SU-DHL-6 (cell line): ENCODE measurements around the gene RAD51B.

Source experiments
- H2AFZ ChIP-seq: fragments of 200-600 bp; sonication (generic); 2 replicates; pipeline ENCODE4 v1.6.1; 2014; ENCODE audit warnings: low read depth, mild to moderate bottlenecking, moderate library complexity, mixed read lengths, antibody characterized with exemption, low read length; ENCODE audit not compliant: severe bottlenecking
- H3F3A ChIP-seq: fragments of 200-600 bp; shearing (Covaris generic); 2 replicates; pipeline ENCODE4 v1.6.0; 2016; ENCODE audit warnings: antibody characterized with exemption, mild to moderate bottlenecking; ENCODE audit not compliant: insufficient read depth
- H3K27ac ChIP-seq: fragments of 200-600 bp; sonication (generic); 2 replicates; pipeline ENCODE4 v1.5.1; 2016; ENCODE audit warnings: low read depth, mild to moderate bottlenecking, low read length, moderate library complexity, mixed read lengths
- H3K27me3 ChIP-seq: fragments of 200-600 bp; sonication (generic), shearing (Covaris generic); 2 replicates; pipeline ENCODE4 v1.6.0; 2014; ENCODE audit warnings: mild to moderate bottlenecking, low read length
- H3K36me3 ChIP-seq: fragments of 200-600 bp; sonication (generic); 2 replicates; pipeline ENCODE4 v1.6.1; 2014; ENCODE audit warnings: mild to moderate bottlenecking, low read length, mixed read lengths
- H3K4me2 ChIP-seq: fragments of 300-600, 200-600 bp; shearing (Covaris generic), sonication (generic); 2 replicates; pipeline ENCODE4 v1.6.0; 2014; ENCODE audit warnings: low read length, low read depth, mild to moderate bottlenecking; ENCODE audit not compliant: poor library complexity, severe bottlenecking
- H3K4me3 ChIP-seq: fragments of 200-600 bp; sonication (generic); 2 replicates; pipeline ENCODE4 v1.5.1; 2014; ENCODE audit warnings: antibody characterized with exemption, low read length, mild to moderate bottlenecking, mixed read lengths; ENCODE audit not compliant: insufficient read depth, poor library complexity, severe bottlenecking
- H3K79me2 ChIP-seq: fragments of 200-600 bp; sonication (generic); 2 replicates; pipeline ENCODE4 v1.6.1; 2014; ENCODE audit warnings: mild to moderate bottlenecking, low read length, moderate library complexity; ENCODE audit not compliant: insufficient read depth
- H3K9ac ChIP-seq: fragments of 200-600 bp; sonication (generic); 2 replicates; pipeline ENCODE4 v1.7.0; 2014; ENCODE audit warnings: mild to moderate bottlenecking, low read length
- H3K9me2 ChIP-seq: fragments of 200-600 bp; sonication (generic); replicated peaks from 2 replicates; pipeline ENCODE4 v1.6.1; 2014; ENCODE audit warnings: low read length; ENCODE audit not compliant: insufficient read depth
- H3K9me3 ChIP-seq: fragments of 200-600 bp; sonication (generic); 2 replicates; pipeline ENCODE4 v1.6.1; 2014; ENCODE audit warnings: low read length, mixed read lengths; ENCODE audit not compliant: insufficient read depth
- H4K20me1 ChIP-seq: fragments of 200-600 bp; sonication (generic); 2 replicates; pipeline ENCODE4 v1.6.1; 2014; ENCODE audit warnings: low read depth, mild to moderate bottlenecking, antibody characterized with exemption, low read length, moderate library complexity, mixed read lengths
- CTCF ChIP-seq: fragments of 200-600 bp; sonication (generic); IDR thresholded peaks from one replicate; pipeline ENCODE4 v1.5.1; 2017; ENCODE audit warnings: antibody characterized with exemption, mild to moderate bottlenecking, low read length, moderate library complexity; ENCODE audit not compliant: insufficient read depth, poor library complexity, severe bottlenecking
- EZH2phosphoT487 ChIP-seq: fragments of 200-600 bp; sonication (generic), shearing (Covaris generic); conservative IDR thresholded peaks from 2 replicates; pipeline ENCODE4 v1.6.1; 2018; ENCODE audit warnings: mild to moderate bottlenecking, antibody characterized with exemption, low read length, moderate library complexity, mixed read lengths

The RAD51B gene

DNA sequence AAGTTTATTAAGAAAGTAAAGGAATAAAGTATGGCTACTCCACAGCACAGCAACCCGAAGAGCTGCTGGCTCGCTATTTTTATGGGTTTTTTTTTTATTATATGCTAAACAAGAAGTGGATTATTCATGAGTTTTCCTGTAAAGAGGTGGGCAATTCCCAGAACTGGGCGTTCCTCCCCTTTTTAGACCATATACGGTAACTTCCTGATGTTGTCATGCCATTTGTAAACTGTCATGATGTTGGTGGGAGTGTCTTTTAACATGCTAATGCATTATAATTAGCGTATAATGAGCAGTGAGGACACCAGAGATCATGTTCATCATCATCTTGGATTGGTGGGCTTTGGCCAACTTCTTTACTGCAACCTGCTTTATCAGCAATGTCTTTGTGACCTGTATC is 600.8 kb downstream of the RAD51B start:
- Histone ChIP-seq H2AFZ (no peak overlapping the region), H3K9ac (no peak overlapping the region), H4K20me1 (no peaks in the 10 kb centered on the region), H3K9me3 (no peaks in the 10 kb centered on the region), H3K4me3 (no peak overlapping the region), H3K4me2 (no peak overlapping the region), H3K36me3 (no peaks in the 10 kb centered on the region), H3F3A (no peaks in the 10 kb centered on the region), H3K9me2 (no peaks in the 10 kb centered on the region), H3K27ac (no peak overlapping the region), H3K79me2 (no peaks in the 10 kb centered on the region), H3K27me3 (no peaks in the 10 kb centered on the region)
- TF ChIP-seq EZH2phosphoT487 = no peak
- TF ChIP-seq CTCF = no peak

- Histone ChIP-seq H3K9ac (no peak overlapping the region), H3K9me2 (no peaks in the 10 kb centered on the region), H3K9me3 (no peaks in the 10 kb centered on the region), H3K4me3 (no peak overlapping the region), H3K79me2 (no peaks in the 10 kb centered on the region), H3K36me3 (no peaks in the 10 kb centered on the region), H3K27me3 (no peaks in the 10 kb centered on the region), H2AFZ (no peak overlapping the region), H3F3A (no peaks in the 10 kb centered on the region), H4K20me1 (no peaks in the 10 kb centered on the region), H3K27ac (no peak overlapping the region), H3K4me2 (no peak overlapping the region)
- TF ChIP-seq CTCF = no peak
- TF ChIP-seq EZH2phosphoT487 = no peak
Observed at GRCh38 chr14:68421116-68421515, 601.5 kb downstream of the RAD51B start.

GRCh38 chr14:68423686-68424085 is 604.1 kb downstream of the RAD51B start:
- Histone ChIP-seq H3K9me2 (no peaks in the 10 kb centered on the region), H3K27me3 (no peaks in the 10 kb centered on the region), H4K20me1 (no peaks in the 10 kb centered on the region), H3K79me2 (no peaks in the 10 kb centered on the region), H3K9ac (no peak overlapping the region), H3K4me2 (no peak overlapping the region), H2AFZ (no peak overlapping the region), H3F3A (no peaks in the 10 kb centered on the region), H3K4me3 (no peak overlapping the region), H3K9me3 (no peaks in the 10 kb centered on the region), H3K27ac (no peak overlapping the region), H3K36me3 (no peaks in the 10 kb centered on the region)
- no peak for TF ChIP-seq CTCF
- TF ChIP-seq EZH2phosphoT487 = no peak
